ENCODE results near the gene PUM1.
"Not testable (repeated sequence)": the region's sequence is repeated elsewhere in the genome, so short reads cannot be mapped to it uniquely, and the experiment has no call there.

PUM1 gene

GRCh38 chr1:31099293-31100032, 33.9 kb upstream of the PUM1 start:
- Histone ChIP-seq H3K27ac (peak overlapping the region; percentile 63; the same call in 1 of the 2 replicates), H3K4me3 (no peak overlapping the region), H3K9ac (ENCODE audit: insufficient read length) (no peak overlapping the region), H3K9me3 (ENCODE audit: low read depth, low read length) (no peaks in the 10 kb centered on the region), H3K36me3 (ENCODE audit: insufficient read depth, low read length) (no peaks in the 10 kb centered on the region)
- TF ChIP-seq FOXP2 (optimal IDR thresholded peaks at IDR 0.05; ENCODE audit: control extremely low read depth, extremely low read length, insufficient read depth) (no peak), EZH2 (IDR thresholded peaks at IDR 0.05) (no peak), POLR2AphosphoS5 (IDR thresholded peaks at IDR 0.05; ENCODE audit: borderline replicate concordance, low read depth, low read length) (no peak)
- DNase-seq (ENCODE audit: low read depth, low spot score) = no peak

DNA sequence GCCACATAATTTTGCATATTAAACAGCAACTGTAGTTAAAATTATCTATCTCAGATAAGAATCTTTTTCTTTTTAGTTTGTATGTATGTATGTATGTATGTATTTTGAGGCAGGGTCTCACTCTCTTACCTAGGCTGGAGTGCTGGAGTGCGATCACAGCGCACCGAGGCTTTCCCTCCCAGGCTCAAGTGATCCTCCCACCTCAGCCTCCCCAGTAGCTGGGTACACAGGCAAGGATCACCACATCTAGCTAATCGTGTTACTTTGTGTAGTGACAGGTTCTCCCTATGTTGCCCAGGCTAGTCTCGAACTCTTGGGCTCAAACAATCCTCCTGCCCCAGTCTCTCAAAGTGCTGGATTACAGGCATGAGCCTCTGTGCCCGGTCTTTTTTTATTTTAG, 30.5 kb upstream of the PUM1 start:
- no peaks in the 10 kb centered on the region for H3K9me3 ChIP-seq (ENCODE audit: low read depth, low read length)
- DNase-seq (ENCODE audit: low read depth, low spot score) = no peak
- H3K27ac ChIP-seq = no peak overlapping the region
- H3K9ac ChIP-seq (ENCODE audit: insufficient read length) = no peak overlapping the region
- no peaks in the 10 kb centered on the region for H3K36me3 ChIP-seq (ENCODE audit: insufficient read depth, low read length)
- no peak for TF ChIP-seq POLR2AphosphoS5 (IDR thresholded peaks at IDR 0.05; ENCODE audit: borderline replicate concordance, low read depth, low read length)
- no peak for TF ChIP-seq FOXP2 (optimal IDR thresholded peaks at IDR 0.05; ENCODE audit: control extremely low read depth, extremely low read length, insufficient read depth)
- no peak for TF ChIP-seq EZH2 (IDR thresholded peaks at IDR 0.05)
- no peak overlapping the region for H3K4me3 ChIP-seq

- DNase-seq (ENCODE audit: low read depth, low spot score) = no peak
- H3K36me3 ChIP-seq (ENCODE audit: insufficient read depth, low read length) = no peaks in the 10 kb centered on the region
- H3K9me3 ChIP-seq (ENCODE audit: low read depth, low read length) = no peaks in the 10 kb centered on the region
- H3K4me3 ChIP-seq = no peak overlapping the region
- H3K27ac ChIP-seq = no peak overlapping the region
- no peak for TF ChIP-seq FOXP2 (optimal IDR thresholded peaks at IDR 0.05; ENCODE audit: control extremely low read depth, extremely low read length, insufficient read depth)
- no peak for TF ChIP-seq POLR2AphosphoS5 (IDR thresholded peaks at IDR 0.05; ENCODE audit: borderline replicate concordance, low read depth, low read length)
- no peak for TF ChIP-seq EZH2 (IDR thresholded peaks at IDR 0.05)
- H3K9ac ChIP-seq (ENCODE audit: insufficient read length) = no peak overlapping the region
These were observed 29.9 kb upstream of the PUM1 start for GRCh38 chr1:31095298-31095981.

DNA sequence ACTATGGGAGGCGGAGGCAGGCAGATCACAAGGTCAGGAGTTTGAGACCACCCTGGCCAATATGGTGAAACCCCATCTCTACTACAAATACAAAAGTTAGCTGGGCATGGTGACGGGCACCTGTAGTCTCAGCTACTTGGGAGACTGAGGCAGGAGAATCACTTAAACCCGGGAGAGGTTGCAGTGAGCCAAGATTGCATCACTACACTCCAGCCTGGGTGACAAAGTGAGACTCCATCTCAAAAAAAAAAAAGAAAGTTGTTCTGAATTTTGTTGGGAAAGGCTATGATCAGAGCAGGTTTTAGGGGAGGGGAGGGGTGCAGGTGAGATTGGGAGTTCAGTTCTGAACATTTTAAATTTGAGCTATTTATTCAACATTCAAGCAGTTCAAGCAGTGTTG, 22.6 kb upstream of the PUM1 start:
- H3K36me3 ChIP-seq (ENCODE audit: insufficient read depth, low read length); H3K27ac ChIP-seq; DNase-seq (ENCODE audit: low read depth, low spot score); H3K4me3 ChIP-seq; H3K9me3 ChIP-seq (ENCODE audit: low read depth, low read length); H3K9ac ChIP-seq (ENCODE audit: insufficient read length): not testable (repeated sequence)

DNA sequence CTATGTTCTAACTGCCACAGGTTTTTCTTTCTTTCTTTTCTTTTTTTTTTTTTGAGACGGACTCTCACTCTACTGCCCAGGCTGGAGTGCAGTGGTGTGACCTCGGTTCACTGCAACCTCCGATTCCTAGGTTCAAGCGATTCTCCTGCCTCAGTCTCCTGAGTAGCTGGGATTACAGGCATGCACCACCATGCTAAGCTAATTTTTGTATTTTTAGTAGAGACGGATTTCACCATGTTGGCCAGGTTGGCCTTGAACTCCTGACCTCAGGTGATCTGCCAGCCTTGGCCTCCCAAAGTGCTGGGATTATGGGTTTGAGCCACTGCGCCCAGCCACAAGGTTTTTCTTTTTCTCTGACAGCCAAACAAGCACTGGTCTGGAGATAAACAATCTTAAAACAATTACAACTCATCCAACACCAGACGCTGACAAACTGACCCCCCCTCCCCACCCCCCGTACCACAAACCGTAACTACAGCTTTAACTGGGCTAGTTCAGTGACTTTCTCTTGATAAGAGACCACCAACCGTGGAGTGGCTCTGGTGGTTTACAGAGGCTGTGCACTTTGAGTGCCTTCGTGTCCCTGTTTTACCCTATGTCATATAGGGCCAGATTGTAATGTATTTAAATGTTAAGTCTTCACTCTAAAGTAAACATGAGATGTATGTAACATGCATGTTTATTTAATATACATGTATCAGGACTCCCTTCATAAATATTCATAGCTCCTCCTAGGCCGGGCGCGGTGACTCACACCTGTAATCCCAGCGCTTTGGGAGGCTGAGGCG, 19.5 kb upstream of the PUM1 start:
- DNase-seq (ENCODE audit: low read depth, low spot score) = no peak
- Histone ChIP-seq H3K9me3 (ENCODE audit: low read depth, low read length) (no peaks in the 10 kb centered on the region), H3K36me3 (ENCODE audit: insufficient read depth, low read length) (no peaks in the 10 kb centered on the region), H3K4me3 (no peak overlapping the region), H3K27ac (no peak overlapping the region), H3K9ac (ENCODE audit: insufficient read length) (no peak overlapping the region)
- no peak for TF ChIP-seq EZH2 (IDR thresholded peaks at IDR 0.05)
- no peak for TF ChIP-seq FOXP2 (optimal IDR thresholded peaks at IDR 0.05; ENCODE audit: control extremely low read depth, extremely low read length, insufficient read depth)
- no peak for TF ChIP-seq POLR2AphosphoS5 (IDR thresholded peaks at IDR 0.05; ENCODE audit: borderline replicate concordance, low read depth, low read length)

- Histone ChIP-seq H3K9me3 (ENCODE audit: low read depth, low read length) (no peaks in the 10 kb centered on the region), H3K9ac (ENCODE audit: insufficient read length) (no peak overlapping the region), H3K4me3 (no peak overlapping the region), H3K27ac (no peak overlapping the region), H3K36me3 (ENCODE audit: insufficient read depth, low read length) (no peaks in the 10 kb centered on the region)
- no peak for DNase-seq (ENCODE audit: low read depth, low spot score)
- TF ChIP-seq EZH2 (IDR thresholded peaks at IDR 0.05) (no peak), POLR2AphosphoS5 (IDR thresholded peaks at IDR 0.05; ENCODE audit: borderline replicate concordance, low read depth, low read length) (no peak), FOXP2 (optimal IDR thresholded peaks at IDR 0.05; ENCODE audit: control extremely low read depth, extremely low read length, insufficient read depth) (no peak)
These were observed 16.9 kb upstream of the PUM1 start for GRCh38 chr1:31082385-31082784.

GRCh38 chr1:31073044-31073443, 7.5 kb upstream of the PUM1 start:
- H3K27ac ChIP-seq = no peak overlapping the region
- no peaks in the 10 kb centered on the region for H3K9me3 ChIP-seq (ENCODE audit: low read depth, low read length)
- DNase-seq (ENCODE audit: low read depth, low spot score) = no peak
- no peak overlapping the region for H3K9ac ChIP-seq (ENCODE audit: insufficient read length)
- TF ChIP-seq FOXP2 (optimal IDR thresholded peaks at IDR 0.05; ENCODE audit: control extremely low read depth, extremely low read length, insufficient read depth) = no peak
- TF ChIP-seq EZH2 (IDR thresholded peaks at IDR 0.05) = no peak
- TF ChIP-seq POLR2AphosphoS5 (IDR thresholded peaks at IDR 0.05; ENCODE audit: borderline replicate concordance, low read depth, low read length) = no peak
- no peaks in the 10 kb centered on the region for H3K36me3 ChIP-seq (ENCODE audit: insufficient read depth, low read length)
- no peak overlapping the region for H3K4me3 ChIP-seq

- H3K9ac ChIP-seq (ENCODE audit: insufficient read length) = no peak overlapping the region
These were observed 6.8 kb upstream of the PUM1 start for GRCh38 chr1:31072304-31072746.

More at GRCh38 chr1:31072304-31072746, 6.8 kb upstream of the PUM1 start:
- H3K36me3 ChIP-seq (ENCODE audit: insufficient read depth, low read length) = no peaks in the 10 kb centered on the region
- DNase-seq (ENCODE audit: low read depth, low spot score) = no peak
- no peak overlapping the region for H3K27ac ChIP-seq
- no peak for TF ChIP-seq POLR2AphosphoS5 (IDR thresholded peaks at IDR 0.05; ENCODE audit: borderline replicate concordance, low read depth, low read length)
- TF ChIP-seq EZH2 (IDR thresholded peaks at IDR 0.05) = no peak
- TF ChIP-seq FOXP2 (optimal IDR thresholded peaks at IDR 0.05; ENCODE audit: control extremely low read depth, extremely low read length, insufficient read depth) = no peak
- no peaks in the 10 kb centered on the region for H3K9me3 ChIP-seq (ENCODE audit: low read depth, low read length)
- no peak overlapping the region for H3K4me3 ChIP-seq

Measured in SK-N-MC (cell line).